Hematopoietic multipotent progenitor cell treated with erythropoietin and hydrocortisone succinate and interleukin-3 and kit ligand, for 6 days (in vitro differentiated cells): ENCODE data around the gene GPR21.

Experiments
- DNase-seq: peaks from one replicate; pipeline ENCODE4 v3.0.0-alpha.2; 2015

Gene GPR21

GRCh38 chr9:123067136-123067535, 33.7 kb downstream of the GPR21 start:
- no peak for DNase-seq

GRCh38 chr9:123069010-123069481, 35.6 kb downstream of the GPR21 start:
- DNase-seq: no peak

DNA sequence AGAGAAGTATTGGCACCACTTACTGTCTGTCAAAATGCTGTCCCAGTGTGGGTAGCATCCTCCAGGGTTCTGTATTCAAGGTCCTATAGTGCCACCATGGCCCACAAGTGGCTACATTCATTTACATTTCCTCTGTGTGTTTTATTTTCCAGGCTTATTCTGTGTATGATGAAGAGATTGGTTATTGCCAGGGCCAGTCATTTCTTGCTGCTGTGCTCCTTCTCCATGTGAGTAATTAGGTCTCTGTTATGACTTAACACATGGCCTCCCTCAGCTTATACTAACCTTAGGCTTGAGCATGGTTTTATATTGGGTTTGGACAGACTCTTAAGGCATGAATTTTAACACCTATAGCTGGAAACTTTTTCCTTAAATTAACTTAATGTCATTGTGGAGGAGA, 36.7 kb downstream of the GPR21 start:
- DNase-seq: no peak

DNA sequence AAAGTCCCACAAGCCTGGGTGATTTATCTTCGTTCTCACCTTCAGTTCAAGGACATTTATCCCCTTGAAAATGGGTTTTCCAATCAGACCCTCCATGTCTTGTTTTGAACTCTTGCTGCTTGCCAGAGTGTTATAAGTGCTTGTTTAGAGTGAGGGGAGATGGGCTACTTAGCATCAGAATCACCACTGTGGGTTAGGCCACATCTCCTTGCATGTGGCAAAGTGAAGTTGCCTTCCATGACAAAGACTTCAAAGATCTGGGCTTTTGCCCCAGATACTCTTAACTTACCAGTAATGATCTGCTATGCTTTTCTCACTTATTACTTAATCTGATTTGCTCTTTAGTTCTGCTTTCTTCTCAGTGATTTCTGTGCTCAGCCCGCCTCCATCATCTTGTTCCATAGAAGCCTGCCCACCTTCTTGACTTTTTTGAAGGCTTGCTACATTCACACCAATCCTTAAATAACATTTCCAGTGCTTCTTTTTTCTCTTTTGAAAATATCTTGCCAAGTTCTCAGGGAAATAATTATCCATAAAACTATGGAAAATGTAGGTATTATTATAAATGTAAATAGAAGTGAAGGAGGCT, 39.0 kb downstream of the GPR21 start:
- no peak for DNase-seq

- no peak for DNase-seq
Measured at GRCh38 chr9:123073441-123073840, 40.0 kb downstream of the GPR21 start.

DNA sequence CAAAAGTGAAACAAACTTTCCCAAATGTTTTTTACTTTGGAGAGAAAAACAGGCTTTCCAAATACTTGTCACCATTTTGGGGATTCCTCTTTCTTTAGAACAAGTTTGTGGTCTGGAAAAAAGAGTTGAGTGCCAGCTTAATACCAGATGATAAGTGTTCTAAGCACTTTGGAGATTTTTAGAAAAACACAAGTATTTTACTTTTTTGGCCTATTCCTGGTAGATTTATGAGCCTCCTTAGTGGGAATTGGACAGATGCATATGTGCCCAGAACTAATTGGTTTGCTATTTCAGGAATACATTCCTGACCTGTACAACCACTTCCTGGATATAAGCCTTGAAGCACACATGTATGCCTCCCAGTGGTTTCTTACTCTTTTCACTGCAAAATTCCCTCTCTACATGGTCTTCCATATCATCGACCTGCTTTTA, 40.5 kb downstream of the GPR21 start:
- DNase-seq: no peak

DNA sequence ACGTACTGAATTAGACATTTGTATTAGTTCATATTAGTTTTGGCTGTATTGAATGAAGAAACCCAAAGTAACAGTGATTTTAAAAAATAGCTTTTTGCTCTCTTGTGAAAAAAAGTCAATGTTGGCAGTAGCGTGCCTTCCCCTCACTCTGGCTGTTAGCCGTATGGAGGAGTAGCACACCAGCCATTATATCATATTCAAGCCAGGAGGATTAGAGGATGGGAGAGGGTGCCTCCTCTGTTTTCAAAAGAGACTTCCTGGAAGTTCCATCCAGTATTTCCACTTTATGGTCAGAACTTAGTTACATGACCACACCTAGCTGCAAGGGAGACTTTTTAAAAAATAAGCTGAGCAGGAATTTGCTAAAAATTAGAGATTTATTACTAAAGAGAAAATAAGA, 41.2 kb downstream of the GPR21 start:
- DNase-seq: no peak

DNA sequence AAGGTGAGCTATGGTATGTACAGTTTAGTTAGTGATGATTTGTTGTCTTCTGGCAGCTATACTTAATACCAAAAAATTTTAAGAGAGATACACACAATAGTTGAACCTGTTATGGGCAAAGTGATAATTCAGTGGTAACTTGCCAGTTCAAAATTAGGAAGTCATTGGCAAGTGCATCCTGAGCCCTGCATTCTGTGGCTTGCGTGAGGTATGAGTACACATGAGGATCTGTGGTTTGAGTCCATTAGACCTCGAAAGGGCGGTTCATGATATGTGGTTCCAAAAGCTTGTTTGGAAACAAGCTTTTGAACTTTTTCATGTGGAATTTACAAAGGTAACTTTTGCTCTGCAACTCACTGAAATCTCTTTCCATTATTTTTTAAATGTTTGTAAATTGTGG, 47.0 kb downstream of the GPR21 start:
- DNase-seq: peak; percentile 60

- peak; percentile 75 for DNase-seq
Measured at GRCh38 chr9:123081824-123082223, 48.4 kb downstream of the GPR21 start.

DNA sequence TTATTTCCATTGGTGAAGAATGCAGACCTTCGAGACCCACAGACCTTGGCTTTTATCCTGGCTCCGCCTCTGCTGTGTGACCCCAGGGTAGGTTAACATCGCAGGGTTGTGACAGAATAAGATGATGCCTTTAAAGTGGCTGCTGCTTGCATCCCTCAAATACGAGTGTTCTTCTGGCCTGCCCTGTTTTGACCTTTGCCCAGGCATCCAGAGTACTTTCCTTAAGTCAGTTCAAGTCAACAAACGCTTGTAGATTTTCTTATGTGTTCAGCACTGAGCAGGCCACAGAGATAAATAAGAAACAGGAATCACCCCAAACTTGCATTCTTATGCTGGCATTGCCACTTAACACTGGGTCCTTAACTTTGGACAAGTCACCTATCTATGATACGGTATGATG, 50.2 kb downstream of the GPR21 start:
- DNase-seq: no peak

- DNase-seq: no peak
Measured at GRCh38 chr9:123084256-123084655, 50.8 kb downstream of the GPR21 start.
